Measurements from ENCODE around the gene KCNG3. TPM values are rescaled to one million over a fixed set of nuclear protein-coding genes. Genes with fewer than 3 reads are reported as not detected.
"Not testable (repeated sequence)": the region's sequence is repeated elsewhere in the genome, so short reads cannot be mapped to it uniquely, and the experiment has no call there.

KCNG3 gene
- total RNA-seq, 2 donors from 2014 or later, result 0.84 to 1.5 TPM

GRCh38 chr2:42404676-42405075 lies 89.1 kb downstream of the KCNG3 start:
- TF ChIP-seq CTCF (conservative IDR thresholded peaks at IDR 0.05), result no peak
- Histone ChIP-seq H3K9ac (ENCODE audit: extremely low read depth, low read length, poor library complexity, severe bottlenecking) (no peak overlapping the region), H3K27me3 (ENCODE audit: control insufficient read depth, insufficient read depth, low read length, poor library complexity, severe bottlenecking) (no peaks in the 10 kb centered on the region), H3K4me3 (ENCODE audit: low read length) (no peak overlapping the region), H3K9me3 (ENCODE audit: control insufficient read depth, low read length) (no peaks in the 10 kb centered on the region), H3K36me3 (ENCODE audit: control insufficient read depth, insufficient read depth, low read length) (no peaks in the 10 kb centered on the region), H3K27ac (ENCODE audit: low read depth, low read length) (no peak overlapping the region), H3K4me1 (ENCODE audit: control insufficient read depth, insufficient read depth, low read length) (no peaks in the 10 kb centered on the region)
- Mint-ChIP-seq H3K36me3 (ENCODE audit: low read depth) (peaks cover 1% of the 10 kb centered on the region), H3K27ac (no peak overlapping the region), H3K4me1 (no peaks in the 10 kb centered on the region), H3K9me3 (peaks cover 4% of the 10 kb centered on the region), H3K27me3 (ENCODE audit: insufficient read depth) (no peaks in the 10 kb centered on the region), H3K4me3 (no peak overlapping the region)
- WGBS, 2 experiments (ENCODE audit: insufficient coverage in 1 of 2, insufficient read length in 1 of 2), result 88 to 95% methylated on average over 4 of the region's 4 CpGs
- DNase-seq, result no peak

GRCh38 chr2:42401773-42402172 lies 92.0 kb downstream of the KCNG3 start:
- 97 to 100% methylated on average over 1 to 6 of the region's 6 CpGs for WGBS, 2 experiments (ENCODE audit: insufficient coverage in 1 of 2, insufficient read length in 1 of 2)
- H3K27ac Mint-ChIP-seq, result no peak overlapping the region
- H3K9ac ChIP-seq (ENCODE audit: extremely low read depth, low read length, poor library complexity, severe bottlenecking), result no peak overlapping the region
- no peak overlapping the region for H3K4me3 ChIP-seq (ENCODE audit: low read length)
- TF ChIP-seq CTCF (conservative IDR thresholded peaks at IDR 0.05), result no peak
- no peak overlapping the region for H3K27ac ChIP-seq (ENCODE audit: low read depth, low read length)
- no peaks in the 10 kb centered on the region for H3K27me3 Mint-ChIP-seq (ENCODE audit: insufficient read depth)
- no peaks in the 10 kb centered on the region for H3K9me3 Mint-ChIP-seq
- H3K27me3 ChIP-seq (ENCODE audit: control insufficient read depth, insufficient read depth, low read length, poor library complexity, severe bottlenecking), result no peaks in the 10 kb centered on the region
- H3K36me3 Mint-ChIP-seq (ENCODE audit: low read depth), result no peaks in the 10 kb centered on the region
- no peaks in the 10 kb centered on the region for H3K9me3 ChIP-seq (ENCODE audit: control insufficient read depth, low read length)
- DNase-seq, result no peak
- no peaks in the 10 kb centered on the region for H3K4me1 Mint-ChIP-seq
- H3K4me1 ChIP-seq (ENCODE audit: control insufficient read depth, insufficient read depth, low read length), result no peaks in the 10 kb centered on the region
- no peak overlapping the region for H3K4me3 Mint-ChIP-seq
- no peaks in the 10 kb centered on the region for H3K36me3 ChIP-seq (ENCODE audit: control insufficient read depth, insufficient read depth, low read length)

- H3K4me1 ChIP-seq (ENCODE audit: control insufficient read depth, insufficient read depth, low read length); H3K27me3 Mint-ChIP-seq (ENCODE audit: insufficient read depth); H3K27ac ChIP-seq (ENCODE audit: low read depth, low read length); H3K9me3 ChIP-seq (ENCODE audit: control insufficient read depth, low read length); H3K27ac Mint-ChIP-seq; H3K36me3 ChIP-seq (ENCODE audit: control insufficient read depth, insufficient read depth, low read length); H3K4me3 ChIP-seq (ENCODE audit: low read length); H3K4me1 Mint-ChIP-seq; H3K9me3 Mint-ChIP-seq; H3K36me3 Mint-ChIP-seq (ENCODE audit: low read depth); H3K27me3 ChIP-seq (ENCODE audit: control insufficient read depth, insufficient read depth, low read length, poor library complexity, severe bottlenecking); H3K4me3 Mint-ChIP-seq; DNase-seq; H3K9ac ChIP-seq (ENCODE audit: extremely low read depth, low read length, poor library complexity, severe bottlenecking): not testable (repeated sequence)
- WGBS, 2 experiments (ENCODE audit: insufficient coverage in 1 of 2, insufficient read length in 1 of 2), result 92 to 97% methylated on average over 6 to 9 of the region's 11 CpGs
Measured at GRCh38 chr2:42398052-42398451, 95.7 kb downstream of the KCNG3 start.

GRCh38 chr2:42393320-42393719 lies 100.5 kb downstream of the KCNG3 start:
- 87 to 95% methylated on average over 3 of the region's 3 CpGs for WGBS, 2 experiments (ENCODE audit: insufficient coverage in 1 of 2, insufficient read length in 1 of 2)
- H3K4me3 ChIP-seq (ENCODE audit: low read length); H3K27ac Mint-ChIP-seq; H3K4me1 Mint-ChIP-seq; DNase-seq; H3K36me3 ChIP-seq (ENCODE audit: control insufficient read depth, insufficient read depth, low read length); H3K9me3 Mint-ChIP-seq; H3K9ac ChIP-seq (ENCODE audit: extremely low read depth, low read length, poor library complexity, severe bottlenecking); H3K27me3 Mint-ChIP-seq (ENCODE audit: insufficient read depth); H3K27ac ChIP-seq (ENCODE audit: low read depth, low read length); H3K4me1 ChIP-seq (ENCODE audit: control insufficient read depth, insufficient read depth, low read length); H3K27me3 ChIP-seq (ENCODE audit: control insufficient read depth, insufficient read depth, low read length, poor library complexity, severe bottlenecking); H3K4me3 Mint-ChIP-seq; H3K9me3 ChIP-seq (ENCODE audit: control insufficient read depth, low read length); H3K36me3 Mint-ChIP-seq (ENCODE audit: low read depth): not testable (repeated sequence)

Measured in endodermal cell (in vitro differentiated cells).